Fibroblast of the aortic adventitia (primary cell): ENCODE results near the gene RFX8. TPM values are rescaled to one million over a fixed set of nuclear protein-coding genes. Genes with fewer than 3 reads are reported as not detected.

Experiments
- DNase-seq: peaks from one replicate; pipeline ENCODE4 v3.0.0-alpha.2; 2010; ENCODE audit warnings: low read depth
- H3K4me3 ChIP-seq: 2 replicates; pipeline ENCODE4 v1.5.1; 2011; ENCODE audit warnings: low read depth, mild to moderate bottlenecking, control low read depth, low read length, moderate library complexity
- total RNA-seq: library from RNA; depleted of rRNA; stranded (reverse); fragments of >200 nt; gene quantifications from 2 replicates; pipeline ENCODE4 v1.2.3, GENCODE V29; 2012; ENCODE audit warnings: low replicate concordance
- TF ChIP-seq, protein P1 (sequence below): IDR thresholded peaks from 2 replicates; pipeline ENCODE4 v1.5.1; 2011; ENCODE audit warnings: mild to moderate bottlenecking, low read length, control low read depth, inconsistent platforms; ENCODE audit not compliant: insufficient read depth

Gene RFX8
- total RNA-seq, 1 donor: 24.1 TPM

DNA sequence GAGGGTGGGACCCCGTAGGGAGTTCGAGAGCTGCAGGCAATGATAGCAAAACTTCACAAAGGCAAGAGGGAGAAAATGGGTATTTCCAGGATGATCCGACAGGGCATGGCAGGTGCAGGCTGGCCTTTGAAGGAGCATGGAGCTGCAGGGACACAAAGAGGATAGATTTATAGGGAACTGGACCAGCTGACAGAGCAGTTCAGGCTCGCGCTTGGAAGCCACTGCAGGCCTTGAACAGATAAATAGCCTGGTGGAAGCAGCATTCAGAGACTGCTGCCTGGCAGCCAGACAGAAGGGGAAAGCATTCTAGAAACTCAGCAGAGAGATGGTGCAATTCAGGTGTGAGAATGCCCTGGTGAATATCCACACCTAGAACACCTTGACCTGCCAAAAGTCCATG is 58.3 kb downstream of the RFX8 start:
- TF ChIP-seq, protein P1, sequence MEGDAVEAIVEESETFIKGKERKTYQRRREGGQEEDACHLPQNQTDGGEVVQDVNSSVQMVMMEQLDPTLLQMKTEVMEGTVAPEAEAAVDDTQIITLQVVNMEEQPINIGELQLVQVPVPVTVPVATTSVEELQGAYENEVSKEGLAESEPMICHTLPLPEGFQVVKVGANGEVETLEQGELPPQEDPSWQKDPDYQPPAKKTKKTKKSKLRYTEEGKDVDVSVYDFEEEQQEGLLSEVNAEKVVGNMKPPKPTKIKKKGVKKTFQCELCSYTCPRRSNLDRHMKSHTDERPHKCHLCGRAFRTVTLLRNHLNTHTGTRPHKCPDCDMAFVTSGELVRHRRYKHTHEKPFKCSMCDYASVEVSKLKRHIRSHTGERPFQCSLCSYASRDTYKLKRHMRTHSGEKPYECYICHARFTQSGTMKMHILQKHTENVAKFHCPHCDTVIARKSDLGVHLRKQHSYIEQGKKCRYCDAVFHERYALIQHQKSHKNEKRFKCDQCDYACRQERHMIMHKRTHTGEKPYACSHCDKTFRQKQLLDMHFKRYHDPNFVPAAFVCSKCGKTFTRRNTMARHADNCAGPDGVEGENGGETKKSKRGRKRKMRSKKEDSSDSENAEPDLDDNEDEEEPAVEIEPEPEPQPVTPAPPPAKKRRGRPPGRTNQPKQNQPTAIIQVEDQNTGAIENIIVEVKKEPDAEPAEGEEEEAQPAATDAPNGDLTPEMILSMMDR: no peak
- no peak overlapping the region for H3K4me3 ChIP-seq
- no peak for DNase-seq

DNA sequence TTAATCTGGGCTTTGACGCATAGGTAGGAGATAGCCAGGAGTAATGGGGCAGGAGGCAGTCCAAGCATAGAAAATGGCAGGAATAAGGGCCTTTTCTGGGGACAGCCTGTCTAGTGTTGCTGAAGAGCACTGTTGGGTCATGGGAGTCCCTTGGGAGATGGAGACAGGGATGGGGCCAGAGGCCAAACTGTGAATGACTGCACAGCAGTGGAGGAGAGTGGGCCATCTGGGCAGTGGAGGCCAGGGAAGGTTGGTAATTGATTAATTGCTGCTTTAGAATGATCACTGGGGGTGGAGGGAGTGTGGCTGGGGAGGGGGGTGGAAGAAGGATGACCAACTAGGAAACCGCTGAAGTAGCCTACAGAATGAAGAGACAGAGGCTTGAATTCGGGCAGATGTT is 59.0 kb downstream of the RFX8 start:
- DNase-seq: no peak
- TF ChIP-seq, protein P1: no peak
- H3K4me3 ChIP-seq: no peak overlapping the region

DNA sequence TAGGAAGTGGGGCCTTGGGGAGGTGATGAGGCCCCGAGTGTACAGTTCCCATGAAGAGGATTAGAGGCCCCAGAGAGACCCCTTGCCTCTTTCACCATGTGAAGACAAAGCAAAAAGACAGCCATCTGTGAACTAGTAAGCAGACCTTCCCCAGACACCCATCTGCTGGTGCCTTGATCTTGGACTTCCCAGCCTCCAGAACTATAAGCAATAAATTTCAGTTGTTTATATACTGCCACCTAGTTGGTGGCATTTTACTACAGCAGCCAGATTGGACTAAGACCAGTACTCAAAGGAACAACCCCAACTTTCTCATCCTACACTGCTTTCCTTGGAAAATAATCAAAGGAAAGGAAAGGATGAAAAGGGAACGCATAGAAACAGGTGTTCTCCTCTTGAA is 59.7 kb downstream of the RFX8 start:
- TF ChIP-seq, protein P1: no peak
- no peak for DNase-seq
- no peak overlapping the region for H3K4me3 ChIP-seq

DNA sequence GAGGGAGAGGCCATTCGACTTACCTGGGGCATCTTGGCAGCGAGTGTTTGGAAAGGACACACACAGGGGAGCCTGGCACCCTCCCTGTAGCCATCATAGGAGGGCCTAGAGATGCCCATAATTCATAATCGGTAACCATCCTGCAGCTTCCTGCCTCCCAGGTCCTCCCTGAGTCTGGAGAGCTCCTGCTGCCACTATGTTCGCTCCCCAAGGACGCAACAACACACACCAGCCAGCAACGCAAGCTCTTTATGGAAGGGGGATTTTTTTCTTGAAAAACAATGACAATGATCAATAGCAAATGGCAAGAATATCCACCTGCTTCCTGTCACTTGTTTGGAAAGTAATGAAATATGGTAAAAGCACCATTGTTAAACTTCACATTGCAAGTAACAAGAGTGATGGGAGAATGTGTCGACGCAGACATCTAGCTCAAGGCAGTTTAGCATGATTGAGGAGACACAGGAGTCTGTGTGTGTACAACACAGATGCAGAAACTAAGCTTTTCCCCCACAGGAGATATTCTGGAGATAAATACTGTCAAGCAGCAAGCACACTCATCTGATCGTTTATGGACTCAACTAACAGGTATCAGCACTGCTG is 62.7 kb downstream of the RFX8 start:
- no peak for DNase-seq
- TF ChIP-seq, protein P1: no peak
- no peak overlapping the region for H3K4me3 ChIP-seq

DNA sequence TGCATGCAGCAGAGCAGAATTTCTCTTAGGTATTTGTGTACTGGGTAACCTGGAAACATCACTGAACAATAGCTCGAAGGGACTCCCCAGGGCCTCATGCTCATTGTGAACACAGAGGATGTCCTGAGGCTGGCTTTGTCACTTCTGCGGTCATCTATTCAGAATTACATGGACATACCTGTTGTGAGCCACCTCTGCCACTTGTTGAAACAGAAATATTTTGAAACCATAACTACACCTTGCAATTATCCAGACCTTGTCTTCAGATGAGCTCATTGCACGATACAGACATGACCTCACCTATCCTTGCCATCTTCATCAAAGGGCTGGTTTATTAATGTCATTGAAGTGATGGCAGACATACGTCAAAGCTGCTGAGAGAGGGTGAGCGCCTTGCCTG is 64.2 kb downstream of the RFX8 start:
- no peak overlapping the region for H3K4me3 ChIP-seq
- no peak for DNase-seq
- TF ChIP-seq, protein P1: no peak

DNA sequence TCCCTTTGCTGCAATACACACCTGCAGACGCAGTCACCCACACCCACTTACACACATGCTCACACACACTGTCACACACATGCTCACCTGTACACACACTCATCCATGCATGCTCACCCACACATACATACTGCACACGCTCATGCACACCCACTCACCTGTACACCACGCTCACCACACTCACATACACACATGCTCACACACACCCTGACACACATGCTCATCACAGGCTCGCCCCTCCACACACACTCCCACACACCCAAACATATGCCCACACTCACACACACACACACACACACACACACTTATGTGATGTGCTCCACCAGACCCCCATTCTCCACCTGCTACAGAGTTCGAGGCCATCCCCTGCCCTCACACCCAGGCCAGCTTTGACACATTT is 64.8 kb downstream of the RFX8 start:
- TF ChIP-seq, protein P1: no peak
- no peak for DNase-seq
- no peak overlapping the region for H3K4me3 ChIP-seq

DNA sequence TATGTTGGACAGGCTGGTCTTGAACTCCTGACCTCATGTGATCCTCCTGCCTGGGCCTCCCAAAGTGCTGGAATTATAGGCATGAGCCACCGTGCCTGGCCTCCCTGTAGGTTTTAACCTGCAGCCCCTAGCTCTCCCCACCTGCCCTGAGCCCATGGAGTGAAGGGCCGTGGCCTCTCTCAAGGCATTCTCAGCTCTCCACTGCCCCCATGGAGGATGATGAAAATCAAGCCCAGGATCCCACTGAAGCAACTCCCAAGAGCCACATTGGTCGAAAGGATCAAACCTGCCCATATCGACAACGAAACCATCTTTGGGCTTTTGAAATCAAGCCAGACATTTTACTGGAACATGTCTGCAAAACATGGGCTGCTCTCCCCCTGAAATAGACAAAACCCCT is 65.2 kb downstream of the RFX8 start:
- TF ChIP-seq, protein P1: no peak
- no peak for DNase-seq
- no peak overlapping the region for H3K4me3 ChIP-seq
